ENCODE measurements around the gene CAMK1D.
"Not testable (repeated sequence)": the region's sequence is repeated elsewhere in the genome, so short reads cannot be mapped to it uniquely, and the experiment has no call there.

The CAMK1D gene

DNA sequence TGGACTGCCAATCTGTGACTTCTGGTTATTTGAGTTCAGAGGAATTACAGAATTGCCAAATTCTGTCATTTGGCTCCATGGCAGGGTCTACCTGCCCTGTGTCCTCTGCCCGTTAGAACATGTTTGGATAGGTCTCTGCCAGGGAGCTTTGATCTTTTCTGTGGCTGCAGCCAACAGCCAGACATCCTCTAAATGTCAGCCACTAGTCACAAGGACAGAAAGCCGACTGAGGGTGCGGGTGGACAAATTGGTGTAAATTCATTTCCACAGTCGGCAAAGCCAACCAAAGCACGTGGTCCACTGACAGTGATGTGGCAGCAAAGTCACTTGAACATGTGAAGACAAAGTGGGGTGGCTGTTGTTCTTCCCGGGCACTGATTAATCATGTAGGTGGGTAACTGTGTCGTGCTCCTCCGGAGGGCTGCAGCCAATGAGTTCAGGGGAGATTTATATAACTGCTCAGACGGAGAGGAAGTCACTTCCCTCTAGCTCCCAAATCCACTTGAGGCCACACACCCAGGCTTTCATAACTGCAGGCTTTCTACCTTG lies 26.7 kb upstream of the CAMK1D start:
- Histone ChIP-seq H3K27me3 (ENCODE audit: insufficient read depth, low read length, poor library complexity) (no peaks in the 10 kb centered on the region), H3K36me3 (ENCODE audit: insufficient read depth, low read length) (no peaks in the 10 kb centered on the region), H3K9me3 (ENCODE audit: insufficient read depth, low read length, severe bottlenecking) (no peaks in the 10 kb centered on the region), H3K9ac (ENCODE audit: low read depth, low read length) (no peak overlapping the region), H3K4me2 (ENCODE audit: insufficient read depth, low read length) (no peak overlapping the region), H3K27ac (ENCODE audit: low read length) (no peak overlapping the region), H4K20me1 (ENCODE audit: insufficient read depth, low read length) (no peaks in the 10 kb centered on the region), H3K4me1 (ENCODE audit: insufficient read depth, low read length) (no peaks in the 10 kb centered on the region), H3K4me3 (ENCODE audit: low read depth in 1 of 2, low read length in 2 of 2) (no peak overlapping the region), H3K79me2 (ENCODE audit: insufficient read depth, low read length) (no peaks in the 10 kb centered on the region), H2AFZ (ENCODE audit: low read depth, low read length) (no peak overlapping the region)
- no peak for ATAC-seq (ENCODE audit: insufficient read depth, low read depth)
- TF ChIP-seq, protein P1, sequence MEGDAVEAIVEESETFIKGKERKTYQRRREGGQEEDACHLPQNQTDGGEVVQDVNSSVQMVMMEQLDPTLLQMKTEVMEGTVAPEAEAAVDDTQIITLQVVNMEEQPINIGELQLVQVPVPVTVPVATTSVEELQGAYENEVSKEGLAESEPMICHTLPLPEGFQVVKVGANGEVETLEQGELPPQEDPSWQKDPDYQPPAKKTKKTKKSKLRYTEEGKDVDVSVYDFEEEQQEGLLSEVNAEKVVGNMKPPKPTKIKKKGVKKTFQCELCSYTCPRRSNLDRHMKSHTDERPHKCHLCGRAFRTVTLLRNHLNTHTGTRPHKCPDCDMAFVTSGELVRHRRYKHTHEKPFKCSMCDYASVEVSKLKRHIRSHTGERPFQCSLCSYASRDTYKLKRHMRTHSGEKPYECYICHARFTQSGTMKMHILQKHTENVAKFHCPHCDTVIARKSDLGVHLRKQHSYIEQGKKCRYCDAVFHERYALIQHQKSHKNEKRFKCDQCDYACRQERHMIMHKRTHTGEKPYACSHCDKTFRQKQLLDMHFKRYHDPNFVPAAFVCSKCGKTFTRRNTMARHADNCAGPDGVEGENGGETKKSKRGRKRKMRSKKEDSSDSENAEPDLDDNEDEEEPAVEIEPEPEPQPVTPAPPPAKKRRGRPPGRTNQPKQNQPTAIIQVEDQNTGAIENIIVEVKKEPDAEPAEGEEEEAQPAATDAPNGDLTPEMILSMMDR (IDR thresholded peaks at IDR 0.05; ENCODE audit: borderline replicate concordance, extremely low read depth, low read length, poor library complexity, severe bottlenecking) = no peak
- no peak for TF ChIP-seq EZH2 (IDR thresholded peaks at IDR 0.05; ENCODE audit: borderline replicate concordance, low read depth, low read length, severe bottlenecking)
- DNase-seq = no peak

DNA sequence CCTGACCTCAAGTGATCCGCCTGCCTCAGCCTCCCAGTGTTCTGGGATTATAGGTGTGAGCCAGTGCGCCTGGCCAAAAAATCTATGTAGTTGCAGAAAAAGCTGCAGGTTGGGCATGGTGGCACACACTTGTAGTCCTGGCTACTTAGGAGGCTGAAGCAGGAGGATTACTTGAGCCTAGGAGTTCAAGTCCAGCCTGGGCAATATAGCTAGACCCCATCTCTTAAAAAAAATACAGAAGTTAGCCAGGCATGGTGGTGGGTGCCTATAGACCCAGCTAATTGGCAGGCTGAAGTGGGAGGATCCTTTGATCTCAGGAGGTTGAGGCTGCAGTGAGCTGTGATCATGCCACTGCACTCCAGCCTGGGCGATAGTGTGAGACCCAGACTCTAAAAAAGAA lies 24.8 kb upstream of the CAMK1D start:
- H3K4me2 ChIP-seq (ENCODE audit: insufficient read depth, low read length) = no peak overlapping the region
- H3K9me3 ChIP-seq (ENCODE audit: insufficient read depth, low read length, severe bottlenecking) = no peaks in the 10 kb centered on the region
- no peaks in the 10 kb centered on the region for H4K20me1 ChIP-seq (ENCODE audit: insufficient read depth, low read length)
- H3K36me3 ChIP-seq (ENCODE audit: insufficient read depth, low read length) = no peaks in the 10 kb centered on the region
- H3K27ac ChIP-seq (ENCODE audit: low read length) = no peak overlapping the region
- H3K4me1 ChIP-seq (ENCODE audit: insufficient read depth, low read length) = no peaks in the 10 kb centered on the region
- H3K79me2 ChIP-seq (ENCODE audit: insufficient read depth, low read length) = no peaks in the 10 kb centered on the region
- DNase-seq (no peak), ATAC-seq (ENCODE audit: insufficient read depth, low read depth) (no peak)
- TF ChIP-seq, protein P1 (IDR thresholded peaks at IDR 0.05; ENCODE audit: borderline replicate concordance, extremely low read depth, low read length, poor library complexity, severe bottlenecking) = no peak
- no peak for TF ChIP-seq EZH2 (IDR thresholded peaks at IDR 0.05; ENCODE audit: borderline replicate concordance, low read depth, low read length, severe bottlenecking)
- no peak overlapping the region for H3K9ac ChIP-seq (ENCODE audit: low read depth, low read length)
- H3K27me3 ChIP-seq (ENCODE audit: insufficient read depth, low read length, poor library complexity) = no peaks in the 10 kb centered on the region
- H2AFZ ChIP-seq (ENCODE audit: low read depth, low read length) = no peak overlapping the region
- H3K4me3 ChIP-seq (ENCODE audit: low read depth in 1 of 2, low read length in 2 of 2) = no peak overlapping the region

DNA sequence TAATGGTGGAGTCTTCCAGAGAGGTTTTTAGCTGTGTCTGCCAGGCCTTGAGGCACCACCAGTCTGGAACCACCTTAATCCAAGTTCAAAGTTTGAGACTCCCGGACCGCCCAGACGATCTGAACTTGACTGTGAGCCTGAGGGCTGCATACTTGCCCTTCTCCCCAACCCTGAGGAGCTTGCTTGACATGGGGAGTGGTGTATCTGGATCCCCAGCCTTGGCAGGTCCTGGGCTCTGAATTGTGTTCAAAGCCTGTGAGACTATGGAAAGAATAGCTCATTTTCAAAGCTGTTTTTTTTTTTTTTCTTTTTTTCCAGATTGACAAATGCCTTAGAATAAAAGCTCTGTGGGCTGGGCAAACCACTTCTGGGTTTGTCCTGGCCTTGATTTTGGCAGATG lies 22.3 kb upstream of the CAMK1D start:
- no peak for TF ChIP-seq EZH2 (IDR thresholded peaks at IDR 0.05; ENCODE audit: borderline replicate concordance, low read depth, low read length, severe bottlenecking)
- TF ChIP-seq, protein P1 (IDR thresholded peaks at IDR 0.05; ENCODE audit: borderline replicate concordance, extremely low read depth, low read length, poor library complexity, severe bottlenecking) = no peak

DNA sequence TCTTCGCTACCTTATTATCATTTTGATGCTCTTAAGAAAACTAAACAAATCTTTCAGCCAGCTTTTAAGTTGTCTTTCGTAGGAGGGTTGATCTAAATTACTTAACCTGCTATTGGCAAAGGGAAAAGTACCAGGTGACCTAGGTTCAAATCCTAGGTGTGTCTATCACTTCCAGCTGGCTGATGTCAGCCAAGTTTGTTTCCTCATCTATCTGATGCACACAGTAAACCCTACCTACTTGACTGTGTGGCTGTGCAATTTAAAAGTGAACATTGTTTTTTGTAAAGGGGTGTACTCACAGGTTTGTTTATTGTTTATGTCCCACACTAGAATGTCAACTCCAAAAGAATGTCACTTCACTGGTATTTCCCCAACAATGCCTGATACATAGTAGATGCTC lies 21.9 kb upstream of the CAMK1D start:
- Histone ChIP-seq H4K20me1 (ENCODE audit: insufficient read depth, low read length) (no peaks in the 10 kb centered on the region), H3K9ac (ENCODE audit: low read depth, low read length) (no peak overlapping the region), H2AFZ (ENCODE audit: low read depth, low read length) (no peak overlapping the region), H3K4me3 (ENCODE audit: low read depth in 1 of 2, low read length in 2 of 2) (no peak overlapping the region), H3K4me2 (ENCODE audit: insufficient read depth, low read length) (no peak overlapping the region), H3K9me3 (ENCODE audit: insufficient read depth, low read length, severe bottlenecking) (no peaks in the 10 kb centered on the region), H3K27ac (ENCODE audit: low read length) (no peak overlapping the region), H3K79me2 (ENCODE audit: insufficient read depth, low read length) (no peaks in the 10 kb centered on the region), H3K4me1 (ENCODE audit: insufficient read depth, low read length) (no peaks in the 10 kb centered on the region), H3K36me3 (ENCODE audit: insufficient read depth, low read length) (no peaks in the 10 kb centered on the region), H3K27me3 (ENCODE audit: insufficient read depth, low read length, poor library complexity) (no peaks in the 10 kb centered on the region)
- ATAC-seq (ENCODE audit: insufficient read depth, low read depth) (no peak), DNase-seq (no peak)
- TF ChIP-seq, protein P1 (IDR thresholded peaks at IDR 0.05; ENCODE audit: borderline replicate concordance, extremely low read depth, low read length, poor library complexity, severe bottlenecking) = no peak
- TF ChIP-seq EZH2 (IDR thresholded peaks at IDR 0.05; ENCODE audit: borderline replicate concordance, low read depth, low read length, severe bottlenecking) = no peak

More for the DNA sequence above, 22.3 kb upstream of the CAMK1D start:
- Histone ChIP-seq H3K27me3 (ENCODE audit: insufficient read depth, low read length, poor library complexity) (no peaks in the 10 kb centered on the region), H4K20me1 (ENCODE audit: insufficient read depth, low read length) (no peaks in the 10 kb centered on the region), H3K9ac (ENCODE audit: low read depth, low read length) (no peak overlapping the region), H3K4me2 (ENCODE audit: insufficient read depth, low read length) (no peak overlapping the region), H3K79me2 (ENCODE audit: insufficient read depth, low read length) (no peaks in the 10 kb centered on the region), H3K4me1 (ENCODE audit: insufficient read depth, low read length) (no peaks in the 10 kb centered on the region), H3K27ac (ENCODE audit: low read length) (no peak overlapping the region), H2AFZ (ENCODE audit: low read depth, low read length) (no peak overlapping the region), H3K4me3 (ENCODE audit: low read depth in 1 of 2, low read length in 2 of 2) (no peak overlapping the region), H3K36me3 (ENCODE audit: insufficient read depth, low read length) (no peaks in the 10 kb centered on the region), H3K9me3 (ENCODE audit: insufficient read depth, low read length, severe bottlenecking) (no peaks in the 10 kb centered on the region)
- ATAC-seq (ENCODE audit: insufficient read depth, low read depth) (no peak), DNase-seq (no peak)

DNA sequence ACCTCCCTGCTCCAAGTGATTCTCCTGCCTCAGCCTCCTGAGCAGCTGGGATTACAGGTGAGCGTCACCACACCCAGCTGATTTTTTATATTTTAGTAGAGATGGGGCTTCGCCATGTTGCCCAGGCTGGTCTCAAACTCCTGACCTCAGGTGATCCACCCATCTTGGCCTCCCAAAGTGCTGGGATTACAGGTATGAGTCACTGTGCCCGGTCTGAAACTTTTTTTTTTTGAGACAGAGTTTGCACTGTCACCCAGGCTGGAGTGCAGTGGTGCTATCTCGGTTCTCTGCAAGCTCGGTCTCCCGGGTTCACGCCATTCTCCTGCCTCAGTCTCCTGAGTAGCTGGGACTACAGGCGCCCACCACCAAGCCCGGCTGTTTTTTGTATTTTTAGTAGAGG lies 21.0 kb upstream of the CAMK1D start:
- H3K4me1 ChIP-seq (ENCODE audit: insufficient read depth, low read length); DNase-seq; H2AFZ ChIP-seq (ENCODE audit: low read depth, low read length); H3K27me3 ChIP-seq (ENCODE audit: insufficient read depth, low read length, poor library complexity); H3K36me3 ChIP-seq (ENCODE audit: insufficient read depth, low read length); H3K27ac ChIP-seq (ENCODE audit: low read length); H3K4me3 ChIP-seq (ENCODE audit: low read depth in 1 of 2, low read length in 2 of 2); H3K79me2 ChIP-seq (ENCODE audit: insufficient read depth, low read length); H3K4me2 ChIP-seq (ENCODE audit: insufficient read depth, low read length); ATAC-seq (ENCODE audit: insufficient read depth, low read depth); H4K20me1 ChIP-seq (ENCODE audit: insufficient read depth, low read length); H3K9ac ChIP-seq (ENCODE audit: low read depth, low read length); H3K9me3 ChIP-seq (ENCODE audit: insufficient read depth, low read length, severe bottlenecking): not testable (repeated sequence)

Data from DND-41 (cell line).